Measurements from ENCODE around the gene RXRA.

DNA sequence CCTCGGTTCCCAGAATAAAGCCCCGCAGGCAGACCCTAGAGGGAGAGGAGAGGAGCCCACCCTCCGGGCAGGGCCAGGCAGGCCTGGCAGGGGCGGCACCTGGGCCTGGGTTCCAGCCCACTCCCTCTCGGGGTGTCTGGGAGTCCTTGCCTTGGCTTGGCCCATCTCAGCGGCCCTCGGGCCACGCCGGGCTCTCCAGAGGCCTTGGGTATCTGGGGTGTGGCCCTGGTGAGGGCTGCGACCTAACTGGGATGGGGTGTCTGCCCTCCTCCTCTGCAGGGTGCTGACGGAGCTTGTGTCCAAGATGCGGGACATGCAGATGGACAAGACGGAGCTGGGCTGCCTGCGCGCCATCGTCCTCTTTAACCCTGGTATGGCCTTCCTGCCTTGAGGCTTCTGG is 105.4 kb downstream of the RXRA start:
- TF ChIP-seq POLR2AphosphoS5 (IDR thresholded peaks at IDR 0.05) = no peak
- TF ChIP-seq CTCF (IDR thresholded peaks at IDR 0.05) = no peak
- TF ChIP-seq POLR2A (IDR thresholded peaks at IDR 0.05) = no peak

Data from transverse colon (tissue), 4 donors.